ENCODE measurements around the gene PCDHGB3.
"Not testable (repeated sequence)": the region's sequence is repeated elsewhere in the genome, so short reads cannot be mapped to it uniquely, and the experiment has no call there.

PCDHGB3 gene

GRCh38 chr5:141392429-141393198, 22.6 kb downstream of the PCDHGB3 start, which contains the start of gene PCDHGA8:
Gene PCDHGA8, plus strand, starts transcription at chr5:141392633. Its CDS starts 181 bp downstream, at chr5:141392814.
- no peak for DNase-seq (ENCODE audit: low spot score)

GRCh38 chr5:141393267-141393666, 23.2 kb downstream of the PCDHGB3 start:
- DNase-seq (ENCODE audit: low spot score): no peak

GRCh38 chr5:141394401-141395187, 24.6 kb downstream of the PCDHGB3 start:
- DNase-seq (ENCODE audit: low spot score): not testable (repeated sequence)

GRCh38 chr5:141397756-141398551, 27.9 kb downstream of the PCDHGB3 start, which contains the start of gene PCDHGB5:
Gene PCDHGB5, plus strand, starts transcription at chr5:141397947. Its CDS starts 181 bp downstream, at chr5:141398128.
- not testable (repeated sequence) for DNase-seq (ENCODE audit: low spot score)

- no peak for DNase-seq (ENCODE audit: low spot score)
These were observed 28.6 kb downstream of the PCDHGB3 start for GRCh38 chr5:141398608-141399007.

GRCh38 chr5:141399555-141400258, 29.7 kb downstream of the PCDHGB3 start:
- DNase-seq (ENCODE audit: low spot score): no peak

- DNase-seq (ENCODE audit: low spot score): peak; percentile 31
These were observed 32.7 kb downstream of the PCDHGB3 start, which contains the start of gene PCDHGA9 for GRCh38 chr5:141402553-141403243. Gene PCDHGA9, plus strand, starts transcription at chr5:141402778. Its CDS starts 175 bp downstream, at chr5:141402953.

- no peak for DNase-seq (ENCODE audit: low spot score)
These were observed 33.3 kb downstream of the PCDHGB3 start for GRCh38 chr5:141403387-141403786.

GRCh38 chr5:141407790-141408505, 37.9 kb downstream of the PCDHGB3 start, which contains the start of gene PCDHGB6:
Gene PCDHGB6, plus strand, starts transcription at chr5:141408021. Its CDS starts 182 bp downstream, at chr5:141408203.
- not testable (repeated sequence) for DNase-seq (ENCODE audit: low spot score)

GRCh38 chr5:141409598-141410306, 39.7 kb downstream of the PCDHGB3 start:
- DNase-seq (ENCODE audit: low spot score): no peak

GRCh38 chr5:141411575-141411974, 41.5 kb downstream of the PCDHGB3 start:
- peak; percentile 25 for DNase-seq (ENCODE audit: low spot score)

GRCh38 chr5:141412854-141413539, 43.0 kb downstream of the PCDHGB3 start, which contains the start of gene PCDHGA10:
Gene PCDHGA10, plus strand, starts transcription at chr5:141412987. Its CDS starts 189 bp downstream, at chr5:141413176.
- DNase-seq (ENCODE audit: low spot score): peak; percentile 52

GRCh38 chr5:141413540-141414069, 43.6 kb downstream of the PCDHGB3 start:
- no peak for DNase-seq (ENCODE audit: low spot score)

GRCh38 chr5:141414548-141415274, 44.7 kb downstream of the PCDHGB3 start:
- DNase-seq (ENCODE audit: low spot score): not testable (repeated sequence)

GRCh38 chr5:141415275-141415618, 45.2 kb downstream of the PCDHGB3 start:
- not testable (repeated sequence) for DNase-seq (ENCODE audit: low spot score)

- peak; percentile 42 for DNase-seq (ENCODE audit: low spot score)
These were observed 47.6 kb downstream of the PCDHGB3 start, which contains the start of gene PCDHGB7 for GRCh38 chr5:141417494-141418172. Gene PCDHGB7, plus strand, starts transcription at chr5:141417677. Its CDS starts 183 bp downstream, at chr5:141417860.

All from SW480 (cell line).